Mucosa of descending colon (tissue), 3 donors: ENCODE data around the gene CATSPERZ. TPM values are rescaled to one million over a fixed set of nuclear protein-coding genes. Genes with fewer than 3 reads are reported as not detected.
A peak's percentile ranks its signal among the peaks of the same experiment; 100 is the strongest.
"Not testable (repeated sequence)": the region's sequence is repeated elsewhere in the genome, so short reads cannot be mapped to it uniquely, and the experiment has no call there.

Source experiments
- ATAC-seq: fragments of 200-7000 bp; cut with Tn5 transposase; one replicate; pipeline ENCODE4 v1.9.1; 2020; ENCODE audit warnings: mild to moderate bottlenecking, moderate library complexity
- DNase-seq, 3 donors: peaks; one replicate each; pipeline ENCODE4 v3.0.0-alpha.2; 2020
- H3K36me3 ChIP-seq: fragments of 200-600 bp; one replicate; pipeline ENCODE4 v1.8.0; 2021; ENCODE audit warnings: low read depth, mild to moderate bottlenecking
- H3K4me1 ChIP-seq: fragments of 200-600 bp; one replicate; pipeline ENCODE4 v1.8.0; 2021; ENCODE audit warnings: low read depth, mild to moderate bottlenecking
- H3K4me3 ChIP-seq: fragments of 200-600 bp; one replicate; pipeline ENCODE4 v1.8.0; 2021; ENCODE audit warnings: mild to moderate bottlenecking
- H3K9me3 ChIP-seq: fragments of 200-600 bp; one replicate; pipeline ENCODE4 v1.8.0; 2021; ENCODE audit warnings: mild to moderate bottlenecking
- intact Hi-C, 2 donors: fragments of 100-400 bp; cut with DNase I in 1 of 2; cut with micrococcal nuclease in 1 of 2; formaldehyde crosslinking; loops; one replicate each; pipeline versions ENCODE4 v1.11.0 to v1.11.1; 2022; cut with DNase I, micrococcal nuclease
- total RNA-seq, 3 donors: library from RNA; stranded (reverse); fragmentation: NEBNext Ultra II Directional in 2 of 3; extraction: Animal tissue kit (Norgen Biotek cat#: 25700) in 2 of 3; gene quantifications; one replicate each; pipeline versions ENCODE4 v1.2.1 to v1.2.4, GENCODE V29; 2021 to 2023
- TF ChIP-seq, protein P1 (sequence below): fragments of 200-600 bp; IDR thresholded peaks from one replicate; pipeline ENCODE4 v1.8.0; 2022; ENCODE audit warnings: antibody characterized with exemption, mild to moderate bottlenecking
- donor health status: DM: no; HTN: no; CAD: no; lungs with moderate emphysema.
- donor health status: DM: no; HTN: no; CAD: no.
- donor health status: DM: no; HTN: yes; CAD: no.

CATSPERZ gene
- total RNA-seq, 3 donors from 2014 or later: not detected

DNA sequence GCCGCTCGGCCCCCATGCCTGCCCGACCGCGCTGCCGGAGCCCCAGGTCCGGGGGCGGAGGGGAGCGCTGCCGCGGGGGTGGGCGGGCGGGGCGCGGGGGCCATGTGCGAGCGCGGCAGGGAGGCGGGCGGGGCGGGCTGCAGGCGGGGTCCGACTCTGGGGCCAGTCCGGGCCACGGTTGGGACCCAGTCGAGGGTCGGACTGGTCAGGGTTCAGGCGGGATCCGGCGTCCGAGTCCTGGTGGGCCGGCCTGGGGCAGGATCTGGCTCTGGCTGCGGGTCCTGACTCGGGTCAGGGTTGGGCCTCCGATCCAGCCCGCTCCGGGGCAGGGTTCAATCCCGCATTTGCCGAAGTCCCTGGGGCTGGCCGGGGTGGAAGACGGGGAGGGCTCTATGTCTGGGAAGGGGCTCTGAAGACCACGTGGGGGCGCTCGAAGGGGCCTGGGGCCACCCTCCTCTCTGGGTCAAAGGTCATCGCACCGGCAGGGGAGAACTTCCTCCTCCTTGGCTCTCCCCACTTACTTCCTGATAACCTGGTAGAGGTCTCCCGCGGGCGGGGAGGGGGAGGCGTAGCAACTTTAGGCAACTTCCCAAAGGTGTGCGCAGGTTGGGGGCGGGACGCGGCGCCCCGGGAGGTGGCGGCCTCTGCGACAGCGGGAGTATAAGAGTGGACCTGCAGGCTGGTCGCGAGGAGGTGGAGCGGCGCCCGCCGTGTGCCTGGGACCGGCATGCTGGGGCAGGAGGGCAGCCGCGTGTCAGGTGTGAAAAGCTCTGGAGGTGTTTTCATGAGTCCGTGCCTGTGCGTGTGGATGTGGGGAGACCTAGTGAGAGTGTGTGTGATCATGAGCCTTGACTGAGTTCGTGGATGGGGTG is 5.8 kb downstream of the CATSPERZ start:
- Histone ChIP-seq H3K4me1 (peaks cover 27% of the 10 kb centered on the region), H3K36me3 (no peaks in the 10 kb centered on the region), H3K9me3 (no peaks in the 10 kb centered on the region), H3K4me3 (peak overlapping the region; percentile 78)
- intact Hi-C loops: loop anchor here in 1 of 2 donors (10.0 kb wide), 1 partner anchor 101 kb away; the partner anchor contains the start of gene FERMT3
- ATAC-seq (peak; percentile 51), DNase-seq (peak; percentile 89 to 94 (median 90))
- TF ChIP-seq, protein P1, sequence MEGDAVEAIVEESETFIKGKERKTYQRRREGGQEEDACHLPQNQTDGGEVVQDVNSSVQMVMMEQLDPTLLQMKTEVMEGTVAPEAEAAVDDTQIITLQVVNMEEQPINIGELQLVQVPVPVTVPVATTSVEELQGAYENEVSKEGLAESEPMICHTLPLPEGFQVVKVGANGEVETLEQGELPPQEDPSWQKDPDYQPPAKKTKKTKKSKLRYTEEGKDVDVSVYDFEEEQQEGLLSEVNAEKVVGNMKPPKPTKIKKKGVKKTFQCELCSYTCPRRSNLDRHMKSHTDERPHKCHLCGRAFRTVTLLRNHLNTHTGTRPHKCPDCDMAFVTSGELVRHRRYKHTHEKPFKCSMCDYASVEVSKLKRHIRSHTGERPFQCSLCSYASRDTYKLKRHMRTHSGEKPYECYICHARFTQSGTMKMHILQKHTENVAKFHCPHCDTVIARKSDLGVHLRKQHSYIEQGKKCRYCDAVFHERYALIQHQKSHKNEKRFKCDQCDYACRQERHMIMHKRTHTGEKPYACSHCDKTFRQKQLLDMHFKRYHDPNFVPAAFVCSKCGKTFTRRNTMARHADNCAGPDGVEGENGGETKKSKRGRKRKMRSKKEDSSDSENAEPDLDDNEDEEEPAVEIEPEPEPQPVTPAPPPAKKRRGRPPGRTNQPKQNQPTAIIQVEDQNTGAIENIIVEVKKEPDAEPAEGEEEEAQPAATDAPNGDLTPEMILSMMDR: peak; percentile 22

DNA sequence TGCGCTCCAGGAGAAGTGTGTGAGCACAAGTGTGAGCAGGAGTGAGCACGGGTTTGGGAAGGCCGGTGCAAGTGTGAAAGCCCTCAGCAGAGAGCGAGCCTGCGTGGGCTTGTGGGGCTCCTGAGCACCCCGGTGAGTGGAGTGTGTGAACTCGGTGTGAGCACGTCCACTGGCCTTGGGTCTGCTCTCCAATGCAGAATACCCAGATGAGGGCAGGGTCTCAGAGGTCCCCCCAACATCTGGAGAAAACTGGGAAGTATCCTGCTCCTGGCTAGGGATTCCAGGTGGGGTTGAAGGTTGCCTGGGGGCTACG is 6.4 kb downstream of the CATSPERZ start:
- ATAC-seq (no peak), DNase-seq (no peak)
- Histone ChIP-seq H3K4me3 (peak overlapping the region; percentile 78), H3K9me3 (no peaks in the 10 kb centered on the region), H3K4me1 (peaks cover 24% of the 10 kb centered on the region), H3K36me3 (no peaks in the 10 kb centered on the region)
- intact Hi-C loops: loop anchor here in 1 of 2 donors (10.0 kb wide), 1 partner anchor 102 kb away; the partner anchor contains the start of gene FERMT3
- TF ChIP-seq, protein P1: no peak

DNA sequence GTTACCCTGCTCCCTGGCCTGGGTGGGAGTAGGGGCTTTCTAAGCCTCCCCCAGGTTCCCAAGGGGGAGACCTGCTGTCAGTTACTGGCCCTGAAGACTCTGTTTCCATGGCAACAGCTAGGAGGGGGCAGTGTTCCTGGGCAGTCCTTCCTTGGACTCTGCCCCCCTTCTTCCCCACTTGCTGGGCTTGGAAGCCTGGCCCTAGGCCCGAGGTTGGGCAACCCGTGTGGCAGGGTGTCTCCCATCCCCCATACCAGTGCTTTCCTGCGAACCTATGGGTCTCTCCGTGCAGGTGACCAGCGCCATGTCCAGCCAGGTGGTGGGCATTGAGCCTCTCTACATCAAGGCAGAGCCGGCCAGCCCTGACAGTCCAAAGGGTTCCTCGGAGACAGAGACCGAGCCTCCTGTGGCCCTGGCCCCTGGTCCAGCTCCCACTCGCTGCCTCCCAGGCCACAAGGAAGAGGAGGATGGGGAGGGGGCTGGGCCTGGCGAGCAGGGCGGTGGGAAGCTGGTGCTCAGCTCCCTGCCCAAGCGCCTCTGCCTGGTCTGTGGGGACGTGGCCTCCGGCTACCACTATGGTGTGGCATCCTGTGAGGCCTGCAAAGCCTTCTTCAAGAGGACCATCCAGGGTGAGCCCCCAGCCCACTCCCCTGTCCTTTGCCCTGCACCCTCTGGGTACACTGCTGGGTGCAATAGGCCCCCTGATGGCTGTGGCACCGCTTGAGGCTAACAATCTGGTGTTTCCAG is 6.9 kb downstream of the CATSPERZ start:
- TF ChIP-seq, protein P1: no peak
- peaks cover 24% of the 10 kb centered on the region for H3K4me1 ChIP-seq
- H3K4me3 ChIP-seq: peak overlapping the region; percentile 78
- ATAC-seq (no peak), DNase-seq (peak; percentile 56 to 76 (median 63))
- intact Hi-C loops: loop anchor here in 1 of 2 donors (10.0 kb wide), 1 partner anchor 102 kb away; the partner anchor contains the start of gene FERMT3
- H3K9me3 ChIP-seq: no peaks in the 10 kb centered on the region
- H3K36me3 ChIP-seq: no peaks in the 10 kb centered on the region

DNA sequence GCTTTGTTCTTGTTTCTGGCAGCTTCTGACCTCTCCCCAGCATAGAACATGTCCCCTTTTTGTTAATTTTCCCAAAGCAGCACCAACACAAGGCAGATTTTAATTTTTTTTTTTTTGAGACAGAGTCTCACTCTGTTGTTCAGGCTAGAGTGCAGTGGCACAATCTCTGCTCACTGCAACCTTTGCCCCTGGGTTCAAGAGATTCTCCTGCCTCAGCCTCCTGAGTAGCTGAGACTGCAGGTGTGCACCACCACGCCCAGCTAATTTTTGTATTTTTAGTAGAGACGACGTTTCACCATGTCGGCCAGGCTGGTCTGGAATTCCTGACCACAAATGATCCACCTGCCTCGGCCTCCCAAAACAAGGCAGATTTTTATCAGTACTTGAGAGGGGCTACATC is 7.6 kb downstream of the CATSPERZ start:
- peaks cover 24% of the 10 kb centered on the region for H3K4me1 ChIP-seq
- not testable (repeated sequence) for H3K9me3 ChIP-seq, DNase-seq, H3K4me3 ChIP-seq, H3K36me3 ChIP-seq, ATAC-seq
- intact Hi-C loops: loop anchor here in 1 of 2 donors (10.0 kb wide), 1 partner anchor 103 kb away; the partner anchor contains the start of gene FERMT3

DNA sequence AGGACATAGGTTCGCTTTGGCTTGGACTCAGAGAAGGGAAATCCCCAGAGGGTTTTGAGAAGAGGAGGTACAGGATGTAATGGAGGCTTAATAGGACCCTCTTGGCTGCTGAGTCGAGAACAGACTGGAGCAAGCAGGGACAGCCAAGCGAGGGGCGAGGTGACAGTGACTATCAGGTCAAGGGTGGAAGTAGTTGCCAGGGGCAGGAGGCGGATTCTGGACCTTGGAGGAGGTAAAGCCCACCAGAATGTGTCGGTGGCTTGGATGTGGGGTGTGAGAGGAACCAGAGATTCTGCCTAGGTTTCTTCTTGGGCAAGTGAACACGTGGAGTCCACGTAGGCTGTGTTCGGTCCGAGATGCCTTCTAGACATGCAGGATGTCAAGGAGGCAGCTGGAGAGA is 12.8 kb downstream of the CATSPERZ start:
- peak in 1 of 3 donors; percentile 31 for DNase-seq
- Histone ChIP-seq H3K36me3 (peaks cover 6% of the 10 kb centered on the region), H3K4me1 (peaks cover 10% of the 10 kb centered on the region), H3K4me3 (no peak overlapping the region), H3K9me3 (no peaks in the 10 kb centered on the region)
- intact Hi-C loops: no loop called here
- TF ChIP-seq, protein P1: no peak
- ATAC-seq: no peak
